UCSD-AML1 (cell line): ENCODE data around the gene NUP43.
"Not testable (repeated sequence)": the region's sequence is repeated elsewhere in the genome, so short reads cannot be mapped to it uniquely, and the experiment has no call there.

Experiments
- DNase-seq: peaks from one replicate; lab custom pipeline; 2025; ENCODE audit not compliant: unreplicated experiment; lab: John Stamatoyannopoulos, UW

NUP43 gene

DNA sequence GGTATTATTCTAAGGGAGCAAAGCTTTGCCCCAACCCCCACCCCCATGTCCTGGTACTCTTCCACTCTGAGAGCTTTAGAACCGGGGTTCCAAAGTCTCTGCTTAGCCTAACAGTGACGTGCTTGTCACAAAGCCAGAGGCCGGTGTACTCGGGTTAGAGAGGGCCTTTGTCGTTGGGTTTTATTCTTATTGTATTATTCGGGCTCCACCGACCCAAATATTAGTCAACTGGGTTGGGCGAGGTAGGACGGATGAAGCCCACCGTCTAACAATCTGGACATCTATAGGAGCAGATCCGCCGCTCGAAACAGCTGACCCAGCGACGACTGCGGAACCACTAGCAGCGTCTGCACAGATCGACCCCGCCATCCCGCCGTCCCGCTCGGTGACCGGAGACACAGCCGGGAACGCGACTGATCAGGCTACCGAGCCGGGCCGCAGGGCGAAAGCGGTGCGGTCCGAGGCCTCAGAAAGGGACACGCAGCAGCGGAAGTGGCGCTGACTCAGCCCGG is 2.8 kb upstream of the NUP43 start:
- not testable (repeated sequence) for DNase-seq

- DNase-seq: not testable (repeated sequence)
Observed at GRCh38 chr6:149745252-149745651, 1.1 kb downstream of the NUP43 start.

GRCh38 chr6:149734915-149735314 is 11.4 kb downstream of the NUP43 start:
- no peak for DNase-seq

- no peak for DNase-seq
Observed at GRCh38 chr6:149733089-149733720, 13.1 kb downstream of the NUP43 start.

DNA sequence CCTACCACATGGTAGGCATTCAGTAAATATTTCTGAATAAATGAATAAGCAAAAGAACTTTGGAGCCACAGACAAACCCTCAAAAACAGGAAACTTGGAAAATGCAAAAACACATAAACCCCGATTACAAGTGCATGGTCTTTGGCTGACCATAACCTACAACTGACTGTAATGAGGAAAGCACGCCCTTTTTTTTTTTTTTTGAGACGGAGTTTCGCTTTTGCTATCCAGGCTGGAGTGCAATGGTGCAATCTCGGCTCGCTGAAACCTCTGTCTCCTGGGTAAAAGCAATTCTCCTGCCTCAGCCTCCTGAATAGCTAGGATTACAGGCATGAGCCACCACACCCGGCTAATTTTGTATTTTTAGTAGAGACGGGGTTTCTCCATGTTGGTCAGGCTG is 16.5 kb downstream of the NUP43 start:
- DNase-seq: no peak

DNA sequence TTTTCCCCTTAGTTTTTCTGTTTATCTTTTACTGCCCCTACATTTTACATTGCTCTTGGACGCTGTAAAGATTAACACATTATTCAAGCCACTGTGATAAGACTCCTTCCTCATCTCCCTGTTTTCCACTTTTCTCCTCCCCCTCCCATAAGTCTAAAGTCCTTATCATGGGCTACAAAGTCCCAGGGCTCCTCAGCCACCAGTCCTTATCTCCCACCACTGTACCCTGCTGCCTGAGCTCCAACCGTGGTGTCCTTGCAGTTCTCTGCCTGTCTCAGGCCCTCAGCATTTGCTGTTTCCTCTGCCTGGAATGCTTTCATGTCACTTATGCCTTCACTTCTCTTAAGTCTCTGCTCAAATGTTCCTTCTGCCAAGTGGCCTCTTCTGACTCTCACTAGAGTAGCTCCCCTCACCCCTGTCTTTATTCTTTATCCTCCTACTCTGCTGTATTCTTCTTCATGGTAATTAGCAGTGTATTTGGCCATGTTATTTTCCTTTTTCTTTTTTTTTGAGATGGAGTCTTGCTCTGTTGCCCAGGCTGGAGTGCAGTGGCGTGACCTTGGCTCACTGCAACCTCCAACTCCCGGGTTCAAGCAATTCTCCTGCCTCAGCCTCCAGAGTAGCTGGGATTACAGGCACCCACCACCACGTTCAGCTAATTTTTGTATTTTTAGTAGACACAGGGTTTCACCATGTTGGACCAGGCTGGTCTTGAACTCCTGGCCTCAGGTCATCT is 17.7 kb downstream of the NUP43 start:
- DNase-seq: peak; percentile 65

GRCh38 chr6:149727793-149728498 is 18.4 kb downstream of the NUP43 start:
- no peak for DNase-seq

- DNase-seq: no peak
Observed at GRCh38 chr6:149725785-149726184, 20.5 kb downstream of the NUP43 start.

- peak; percentile 28 for DNase-seq
Observed at GRCh38 chr6:149723771-149724417, 22.4 kb downstream of the NUP43 start.

DNA sequence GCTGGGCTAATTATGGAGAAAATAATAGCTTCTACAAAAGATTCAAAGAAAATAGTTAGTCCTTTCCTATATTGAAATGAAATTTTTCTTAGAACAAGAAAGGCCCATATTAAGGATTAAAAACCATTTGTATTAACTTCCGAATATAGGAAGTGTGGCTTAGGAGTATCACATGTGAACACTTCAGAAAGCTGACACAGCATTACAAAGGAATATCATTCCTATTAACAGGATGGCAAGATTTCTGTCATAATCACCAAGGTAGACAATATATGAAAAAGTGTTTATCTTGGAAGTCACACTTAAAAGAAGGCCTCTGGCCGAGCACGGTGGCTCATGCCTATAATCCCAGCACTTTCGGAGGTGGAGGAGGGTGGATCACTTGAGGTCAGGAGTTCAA is 23.1 kb downstream of the NUP43 start:
- no peak for DNase-seq

GRCh38 chr6:149719531-149719930 is 26.8 kb downstream of the NUP43 start:
- DNase-seq: no peak

- DNase-seq: peak; percentile 88
Observed at GRCh38 chr6:149717588-149718458, 28.5 kb downstream of the NUP43 start, which contains the start of gene LATS1. Gene LATS1, minus strand, starts transcription at chr6:149718101. Its CDS starts 15,975 bp downstream, at chr6:149702126.

- DNase-seq: no peak
Observed at GRCh38 chr6:149717255-149717587, 29.1 kb downstream of the NUP43 start.

GRCh38 chr6:149716181-149716963 is 30.0 kb downstream of the NUP43 start:
- no peak for DNase-seq

GRCh38 chr6:149714442-149714841 is 31.9 kb downstream of the NUP43 start:
- DNase-seq: no peak

GRCh38 chr6:149711711-149712110 is 34.6 kb downstream of the NUP43 start:
- no peak for DNase-seq

GRCh38 chr6:149701714-149702113 is 44.6 kb downstream of the NUP43 start:
- DNase-seq: no peak

- no peak for DNase-seq
Observed at GRCh38 chr6:149699150-149699549, 47.2 kb downstream of the NUP43 start.

GRCh38 chr6:149698175-149698574 is 48.2 kb downstream of the NUP43 start:
- no peak for DNase-seq

GRCh38 chr6:149696901-149697300 is 49.4 kb downstream of the NUP43 start:
- DNase-seq: no peak
